GM19099 (cell line): Measurements from ENCODE around the gene GINS2.

Experiments used
- POLR2A ChIP-seq: IDR thresholded peaks from 3 replicates; pipeline ENCODE4 v1.6.1; 2011; ENCODE audit warnings: low read depth; ENCODE audit not compliant: insufficient read length; ENCODE audit errors: extremely low read depth

The GINS2 gene

GRCh38 chr16:85720302-85720637 is 31.5 kb upstream of the GINS2 start:
- TF ChIP-seq POLR2A = no peak

DNA sequence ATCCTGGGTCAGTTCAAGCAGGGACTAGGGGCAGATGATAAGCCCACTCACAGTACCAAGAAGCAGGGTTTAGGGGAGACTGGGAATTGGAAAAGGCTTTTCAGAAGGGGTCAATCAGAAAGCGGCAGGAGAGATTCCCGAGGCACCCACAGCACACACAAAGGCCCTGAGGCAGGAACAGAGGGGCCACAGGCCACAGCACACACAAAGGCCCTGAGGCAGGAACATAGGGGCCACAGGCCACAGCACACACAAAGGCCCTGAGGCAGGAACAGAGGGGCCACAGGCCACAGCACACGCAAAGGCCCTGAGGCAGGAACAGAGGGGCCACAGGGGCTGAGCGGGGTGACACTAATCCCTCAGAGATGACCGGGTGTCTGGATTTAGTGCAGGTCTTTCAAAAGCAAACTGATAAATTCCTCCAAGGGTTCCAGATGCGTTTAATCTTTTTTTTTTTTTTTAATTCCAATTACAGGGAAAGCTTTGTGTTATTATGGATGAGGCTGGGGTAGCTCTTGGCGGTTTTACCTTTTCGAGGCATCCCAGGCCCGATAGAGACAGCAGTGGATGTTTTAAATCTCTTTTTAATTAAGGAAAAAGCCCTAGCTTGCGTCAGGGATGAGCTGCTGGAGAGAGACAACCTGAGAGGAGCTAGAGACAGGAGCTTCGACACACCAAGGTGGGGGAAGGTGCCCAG is 31.0 kb upstream of the GINS2 start:
- no peak for TF ChIP-seq POLR2A

DNA sequence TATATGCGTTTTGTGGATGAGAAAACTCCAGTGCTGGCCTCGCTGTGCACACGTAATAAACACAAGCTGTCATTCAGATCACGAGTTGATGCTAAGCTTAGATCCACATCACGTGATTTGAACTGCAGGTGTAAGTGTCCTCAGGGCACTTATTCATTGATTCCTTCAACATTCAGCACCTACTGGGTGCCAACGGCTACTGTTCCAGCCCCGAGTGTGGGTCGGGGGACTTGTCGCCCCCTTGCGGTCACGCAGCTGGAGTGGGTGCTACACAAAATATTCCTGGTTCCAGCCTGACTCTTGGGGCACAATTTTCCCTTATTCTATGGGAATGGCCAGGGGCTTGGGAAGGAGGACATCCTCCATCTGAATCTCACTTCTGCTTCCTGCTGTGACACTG is 29.9 kb upstream of the GINS2 start:
- no peak for TF ChIP-seq POLR2A

DNA sequence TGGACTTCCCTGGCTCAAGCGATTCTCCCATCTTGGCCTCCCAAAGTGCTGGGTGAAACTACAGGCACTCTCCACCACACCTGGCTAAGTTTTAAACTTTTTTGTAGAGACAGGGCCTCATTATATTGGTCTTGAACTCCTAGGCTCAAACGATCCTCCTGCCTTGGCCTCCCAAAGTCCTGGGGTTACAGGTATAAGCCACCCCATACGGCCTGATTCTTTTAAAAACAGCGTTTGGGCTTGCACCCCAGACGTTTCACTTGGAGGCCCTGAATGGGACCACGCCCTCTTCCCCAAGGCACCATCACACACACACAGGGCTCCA is 29.4 kb upstream of the GINS2 start:
- TF ChIP-seq POLR2A = no peak

DNA sequence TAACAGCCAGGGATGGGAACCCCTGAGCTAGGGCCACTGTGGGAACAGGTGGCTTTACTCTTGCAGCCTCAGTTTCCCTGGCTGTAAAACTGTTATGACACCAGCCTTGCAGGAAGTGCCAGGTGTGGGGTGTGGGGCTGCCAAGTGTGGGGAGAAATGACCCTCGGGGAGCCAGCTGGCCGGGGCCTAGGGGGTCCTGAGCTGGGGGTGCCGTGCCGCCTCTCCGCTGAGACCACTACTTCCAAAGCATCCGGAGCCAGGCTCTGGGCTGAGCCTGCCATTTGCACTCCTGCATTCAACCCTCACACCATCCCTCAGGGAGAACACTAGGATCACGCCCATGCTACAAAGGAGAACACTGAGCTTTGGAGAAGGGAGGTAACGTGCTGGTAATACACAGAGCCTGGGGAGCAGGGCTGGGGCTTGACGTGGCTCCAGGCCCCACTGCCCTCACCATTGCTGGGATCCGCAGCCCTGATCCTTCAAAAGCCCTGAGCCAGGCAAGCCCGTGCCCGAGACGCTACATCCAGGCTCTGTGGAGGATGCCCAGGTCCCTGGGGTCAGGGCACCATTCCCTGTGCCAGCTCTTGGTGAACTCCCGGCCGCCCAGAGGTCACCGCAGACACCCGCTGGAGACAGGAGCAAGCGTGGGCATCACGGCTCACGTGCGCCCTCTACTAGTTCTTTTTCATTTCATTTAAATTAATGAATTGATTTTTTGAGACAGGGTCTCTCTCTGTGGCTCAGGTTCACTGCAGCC is 28.8 kb upstream of the GINS2 start:
- no peak for TF ChIP-seq POLR2A

GRCh38 chr16:85716680-85717038 is 27.9 kb upstream of the GINS2 start:
- TF ChIP-seq POLR2A = no peak

DNA sequence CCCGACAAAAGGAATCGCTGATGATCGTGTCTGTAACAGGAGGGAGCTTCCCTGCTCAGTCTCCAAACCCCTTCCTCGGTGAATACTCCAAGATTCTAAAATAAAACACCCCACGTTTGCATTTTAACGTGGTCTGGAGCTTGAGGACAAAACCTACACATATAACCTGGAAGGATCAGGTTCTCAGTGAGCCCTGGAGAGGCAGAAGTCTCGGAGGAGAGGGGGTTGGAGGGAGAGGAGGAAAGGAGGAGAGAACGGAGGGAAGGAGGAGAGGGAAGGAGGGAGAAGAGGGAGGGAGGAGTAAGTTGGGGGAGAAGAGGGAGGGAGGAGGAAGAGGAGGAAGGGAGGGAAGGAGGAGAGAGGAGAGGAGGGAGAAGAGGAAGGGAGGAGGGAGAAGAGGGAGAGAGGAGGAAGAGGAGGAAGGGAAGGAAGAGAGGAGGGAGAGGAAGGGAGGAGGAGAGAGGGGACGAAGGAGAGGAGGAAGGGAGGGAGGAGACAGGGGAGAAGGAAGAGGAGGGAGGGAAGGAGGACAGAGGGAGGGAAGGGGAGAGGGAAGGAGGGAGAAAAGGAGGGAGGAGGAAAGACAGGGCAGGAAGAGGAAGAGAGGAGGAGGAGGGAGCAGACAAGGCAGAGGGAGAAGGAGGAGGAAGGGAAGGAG is 27.4 kb upstream of the GINS2 start:
- no peak for TF ChIP-seq POLR2A

- TF ChIP-seq POLR2A = no peak
These were observed 26.6 kb upstream of the GINS2 start for GRCh38 chr16:85715169-85716021.

- TF ChIP-seq POLR2A = no peak
These were observed 24.0 kb upstream of the GINS2 start for GRCh38 chr16:85712801-85713200.

GRCh38 chr16:85711982-85712587 is 23.3 kb upstream of the GINS2 start:
- TF ChIP-seq POLR2A = no peak

DNA sequence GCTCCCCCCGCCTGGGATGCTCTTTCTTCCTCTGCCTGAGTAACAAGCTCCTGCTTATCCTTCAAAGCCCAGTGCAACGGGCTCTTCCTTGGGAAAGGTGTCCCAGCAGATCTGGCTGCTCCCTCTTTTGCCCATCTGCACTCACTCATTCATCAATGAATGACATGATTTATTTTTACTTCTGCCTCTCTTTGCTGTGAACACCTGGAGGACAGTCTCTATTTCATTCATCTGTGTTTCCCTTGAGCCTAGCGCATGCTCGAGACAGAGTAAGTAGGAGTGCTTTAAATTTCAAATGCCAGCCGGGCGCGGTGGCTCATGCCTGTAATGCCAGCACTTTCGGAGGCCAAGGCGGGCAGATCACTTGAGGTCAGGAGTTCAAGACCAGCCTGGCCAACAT is 22.0 kb upstream of the GINS2 start:
- no peak for TF ChIP-seq POLR2A

GRCh38 chr16:85709766-85710585 is 21.2 kb upstream of the GINS2 start:
- no peak for TF ChIP-seq POLR2A

DNA sequence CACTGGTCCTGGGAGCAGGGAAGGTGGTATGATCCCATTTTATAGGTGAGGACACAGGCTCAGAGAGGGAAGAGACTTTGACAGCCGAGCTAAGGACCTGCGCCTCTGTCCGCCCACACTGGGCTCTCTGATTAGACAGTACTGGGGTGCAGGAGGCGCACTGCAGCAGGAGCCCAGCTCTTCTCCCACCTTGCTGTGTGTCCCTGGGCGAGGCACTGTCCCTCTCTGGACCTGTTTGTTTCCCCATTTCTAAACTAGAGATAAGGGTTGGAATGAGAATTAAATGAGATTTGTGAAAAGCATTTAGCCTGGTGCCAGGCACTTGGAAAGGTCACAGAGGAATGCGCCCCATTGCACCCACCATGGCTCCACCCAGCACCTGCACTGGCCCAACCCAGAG is 19.6 kb upstream of the GINS2 start:
- no peak for TF ChIP-seq POLR2A

GRCh38 chr16:85707528-85708095 is 18.9 kb upstream of the GINS2 start:
- no peak for TF ChIP-seq POLR2A
